ENCODE results near the gene CYB5RL. TPM values are rescaled to one million over a fixed set of nuclear protein-coding genes. Genes with fewer than 3 reads are reported as not detected.

Gene CYB5RL
- total RNA-seq, 1 donor from 2014 or later: 16.0 TPM

GRCh38 chr1:54161495-54162168, 38.2 kb downstream of the CYB5RL start:
- Mint-ChIP-seq H3K4me1 (no peaks in the 10 kb centered on the region), H3K36me3 (ENCODE audit: low read depth) (no peaks in the 10 kb centered on the region), H3K27me3 (ENCODE audit: low read depth) (no peaks in the 10 kb centered on the region), H3K4me3 (no peak overlapping the region), H3K27ac (ENCODE audit: unreplicated experiment) (peak overlapping the region; percentile 30), H3K9me3 (no peaks in the 10 kb centered on the region)
- TF ChIP-seq CTCF (conservative IDR thresholded peaks at IDR 0.05): no peak
- no peak for DNase-seq (ENCODE audit: low read depth, low spot score)

GRCh38 chr1:54160351-54160750, 39.5 kb downstream of the CYB5RL start:
- Mint-ChIP-seq H3K4me3 (no peak overlapping the region), H3K4me1 (no peaks in the 10 kb centered on the region), H3K9me3 (no peaks in the 10 kb centered on the region), H3K27me3 (ENCODE audit: low read depth) (no peaks in the 10 kb centered on the region), H3K27ac (ENCODE audit: unreplicated experiment) (peak overlapping the region; percentile 67), H3K36me3 (ENCODE audit: low read depth) (no peaks in the 10 kb centered on the region)
- TF ChIP-seq CTCF (conservative IDR thresholded peaks at IDR 0.05): no peak
- no peak for DNase-seq (ENCODE audit: low read depth, low spot score)

- Mint-ChIP-seq H3K36me3 (ENCODE audit: low read depth) (no peaks in the 10 kb centered on the region), H3K4me3 (no peak overlapping the region), H3K27ac (ENCODE audit: unreplicated experiment) (peak overlapping the region; percentile 67), H3K4me1 (no peaks in the 10 kb centered on the region), H3K9me3 (no peaks in the 10 kb centered on the region), H3K27me3 (ENCODE audit: low read depth) (no peaks in the 10 kb centered on the region)
- no peak for TF ChIP-seq CTCF (conservative IDR thresholded peaks at IDR 0.05)
- DNase-seq (ENCODE audit: low read depth, low spot score): no peak
Observed at GRCh38 chr1:54159733-54160316, 40.0 kb downstream of the CYB5RL start.

- H3K4me1 Mint-ChIP-seq: peaks cover 11% of the 10 kb centered on the region
- no peak overlapping the region for H3K4me3 Mint-ChIP-seq
- no peak for TF ChIP-seq CTCF (conservative IDR thresholded peaks at IDR 0.05)
- H3K27ac Mint-ChIP-seq (ENCODE audit: unreplicated experiment): no peak overlapping the region
- H3K9me3 Mint-ChIP-seq: no peaks in the 10 kb centered on the region
- H3K27me3 Mint-ChIP-seq (ENCODE audit: low read depth): no peaks in the 10 kb centered on the region
- no peaks in the 10 kb centered on the region for H3K36me3 Mint-ChIP-seq (ENCODE audit: low read depth)
- no peak for DNase-seq (ENCODE audit: low read depth, low spot score)
Observed at GRCh38 chr1:54158071-54158470, 41.8 kb downstream of the CYB5RL start.

GRCh38 chr1:54157401-54157800, 42.4 kb downstream of the CYB5RL start:
- Mint-ChIP-seq H3K27ac (ENCODE audit: unreplicated experiment) (no peak overlapping the region), H3K27me3 (ENCODE audit: low read depth) (no peaks in the 10 kb centered on the region), H3K36me3 (ENCODE audit: low read depth) (no peaks in the 10 kb centered on the region), H3K9me3 (no peaks in the 10 kb centered on the region), H3K4me3 (no peak overlapping the region), H3K4me1 (peaks cover 11% of the 10 kb centered on the region)
- TF ChIP-seq CTCF (conservative IDR thresholded peaks at IDR 0.05): no peak
- DNase-seq (ENCODE audit: low read depth, low spot score): no peak
